ENCODE measurements around the gene SPANXB1.
"Not testable (repeated sequence)": the region's sequence is repeated elsewhere in the genome, so short reads cannot be mapped to it uniquely, and the experiment has no call there.

The SPANXB1 gene

GRCh38 chrX:141002568-141002967, at the start of gene SPANXB1:
TSS of gene SPANXB1 (plus strand) at chrX:141002594. CDS start at chrX:141002694, 100 bp downstream.
- DNase-seq, result not testable (repeated sequence)

- DNase-seq, result no peak
Measured at GRCh38 chrX:140967036-140967435, 35.4 kb upstream of the SPANXB1 start.

- no peak for DNase-seq
Measured at GRCh38 chrX:140971099-140971795, 31.1 kb upstream of the SPANXB1 start.

- no peak for DNase-seq
Measured at GRCh38 chrX:140975472-140975871, 26.9 kb upstream of the SPANXB1 start.

GRCh38 chrX:140980271-140980670, 22.1 kb upstream of the SPANXB1 start:
- no peak for DNase-seq

- no peak for DNase-seq
Measured at GRCh38 chrX:140983730-140984129, 18.7 kb upstream of the SPANXB1 start.

- not testable (repeated sequence) for DNase-seq
Measured at GRCh38 chrX:141005243-141005642, 2.8 kb downstream of the SPANXB1 start.

GRCh38 chrX:141044246-141044645, 41.9 kb downstream of the SPANXB1 start:
- DNase-seq, result not testable (repeated sequence)

- not testable (repeated sequence) for DNase-seq
Measured at GRCh38 chrX:141049878-141050277, 47.5 kb downstream of the SPANXB1 start.

- not testable (repeated sequence) for DNase-seq
Measured at GRCh38 chrX:141052098-141052497, 49.7 kb downstream of the SPANXB1 start.
